Aorta (tissue), 5 donors: Measurements from ENCODE around the gene ETFBKMT. TPM values are rescaled to one million over a fixed set of nuclear protein-coding genes. Genes with fewer than 3 reads are reported as not detected.
"Not testable (repeated sequence)": the region's sequence is repeated elsewhere in the genome, so short reads cannot be mapped to it uniquely, and the experiment has no call there.

Experiments used
- ATAC-seq: fragments of 200-7000 bp; cut with Tn5 transposase; one replicate; pipeline ENCODE4 v1.9.1; 2022; ENCODE audit warnings: moderate library complexity; ENCODE audit not compliant: low FRiP score
- DNase-seq, 2 donors: peaks; one replicate each; pipeline ENCODE4 v3.0.0-alpha.2; 2020
- H3K27ac ChIP-seq, 2 donors: one replicate each; pipeline ENCODE4 v1.5.1; 2013; ENCODE audit warnings: low read length in 2 of 2, mild to moderate bottlenecking in 2 of 2, moderate library complexity in 2 of 2, control low read depth in 1 of 2, inconsistent platforms in 1 of 2, low read depth in 1 of 2
- H3K27me3 ChIP-seq, 2 donors: one replicate each; pipeline ENCODE4 v1.6.1; 2013; ENCODE audit warnings: control low read depth in 1 of 2, low read length in 1 of 2, mild to moderate bottlenecking in 1 of 2, moderate library complexity in 1 of 2; ENCODE audit not compliant: insufficient read depth in 2 of 2, control insufficient read depth in 1 of 2
- H3K36me3 ChIP-seq, 2 donors: one replicate each; pipeline ENCODE4 v1.6.1; 2013; ENCODE audit warnings: control low read depth in 1 of 2, low read length in 1 of 2, mild to moderate bottlenecking in 1 of 2; ENCODE audit not compliant: insufficient read depth in 2 of 2, control insufficient read depth in 1 of 2
- H3K4me1 ChIP-seq, 2 donors: one replicate each; pipeline ENCODE4 v1.6.1; 2013; ENCODE audit warnings: low read length in 2 of 2, control low read depth in 1 of 2, mild to moderate bottlenecking in 1 of 2, moderate library complexity in 1 of 2; ENCODE audit not compliant: insufficient read depth in 2 of 2, control insufficient read depth in 1 of 2
- H3K4me3 ChIP-seq, 2 donors: one replicate each; pipeline ENCODE4 v1.5.1; 2013; ENCODE audit warnings: low read length in 2 of 2, control low read depth in 1 of 2, mild to moderate bottlenecking in 1 of 2
- H3K9me3 ChIP-seq: one replicate; pipeline ENCODE4 v1.6.1; 2013; ENCODE audit warnings: mild to moderate bottlenecking, low read length; ENCODE audit not compliant: control insufficient read depth
- WGBS, 2 donors: extraction: QIAGEN DNeasy Blood & Tissue Kit; methylation state at CpG; one replicate each; pipeline ENCODE4 v1.1.7; 2013; 5-methylcytosine and 5-hydroxymethylcytosine counted together
- intact Hi-C, 2 donors: fragments of 100-400 bp; cut with DNase I; formaldehyde crosslinking; loops; one replicate each; pipeline versions ENCODE4 v1.14.2 to v1.15.0; 2022
- polyA plus RNA-seq, 2 donors: library from polyadenylated mRNA; stranded (reverse); fragments of 200-250 nt; gene quantifications; one replicate each; pipeline ENCODE4 v1.2.3, GENCODE V29; 2013
- total RNA-seq, 2 donors: library from RNA; stranded (reverse); fragmentation: NEBNext Ultra II Directional; extraction: Animal tissue kit (Norgen Biotek cat#: 25700); gene quantifications; one replicate each; pipeline ENCODE4 v1.2.1, GENCODE V29; 2021
- donor health status: healthy with polysubstance abuse.
- donor health status: Bipolar disorder and iron deficiency.
- donor health status: DM: no; HTN: no; CAD: no.
- donor health status: DM: no; HTN: no; CAD: no.
- donor health status: DM: yes; HTN: yes; CAD: no.

ETFBKMT gene
- total and polyA plus RNA-seq, 4 donors = 2.8 to 4.9 (median 2.9) TPM

- Histone ChIP-seq H3K27ac (no peak overlapping the region), H3K36me3 (peaks cover 0 to 4% of the 10 kb centered on the region in 2 donors), H3K9me3 (no peaks in the 10 kb centered on the region), H3K4me1 (no peaks in the 10 kb centered on the region), H3K4me3 (no peak overlapping the region), H3K27me3 (no peaks in the 10 kb centered on the region)
- intact Hi-C loops = no loop called here
- DNase-seq = no peak
- no peak for ATAC-seq
These were observed 42.6 kb downstream of the ETFBKMT start for GRCh38 chr12:31702047-31702446.

- intact Hi-C loops = no loop called here
- no peaks in the 10 kb centered on the region for H3K4me1 ChIP-seq
- 86 to 89% methylated on average over 2 of the region's 2 CpGs for WGBS, 2 donors
- DNase-seq (no peak), ATAC-seq (no peak)
- no peaks in the 10 kb centered on the region for H3K9me3 ChIP-seq
- no peak overlapping the region for H3K27ac ChIP-seq
- peaks cover 0 to 2% of the 10 kb centered on the region in 2 donors for H3K36me3 ChIP-seq
- no peaks in the 10 kb centered on the region for H3K27me3 ChIP-seq
- H3K4me3 ChIP-seq = no peak overlapping the region
These were observed 46.1 kb downstream of the ETFBKMT start for GRCh38 chr12:31705621-31706020.

- H3K36me3 ChIP-seq, H3K27ac ChIP-seq, H3K4me3 ChIP-seq, H3K27me3 ChIP-seq, H3K4me1 ChIP-seq, ATAC-seq, H3K9me3 ChIP-seq, DNase-seq, intact Hi-C loops: not testable (repeated sequence)
- WGBS, 2 donors = 94 to 95% methylated on average over 7 of the region's 7 CpGs
These were observed 48.6 kb downstream of the ETFBKMT start for GRCh38 chr12:31708118-31708517.

- Histone ChIP-seq H3K36me3 (peaks cover 2% of the 10 kb centered on the region in 2 donors), H3K27me3 (no peaks in the 10 kb centered on the region), H3K4me1 (no peaks in the 10 kb centered on the region), H3K9me3 (no peaks in the 10 kb centered on the region), H3K4me3 (no peak overlapping the region), H3K27ac (no peak overlapping the region)
- 69 to 81% methylated on average over 3 of the region's 3 CpGs for WGBS, 2 donors
- DNase-seq (no peak), ATAC-seq (no peak)
- intact Hi-C loops = no loop called here
These were observed 50.7 kb downstream of the ETFBKMT start for GRCh38 chr12:31710021-31710818.

GRCh38 chr12:31712877-31713276 is 53.4 kb downstream of the ETFBKMT start:
- DNase-seq = no peak
- ATAC-seq = no peak
- no peak overlapping the region for H3K27ac ChIP-seq
- intact Hi-C loops = no loop called here
- H3K4me1 ChIP-seq = no peaks in the 10 kb centered on the region
- H3K9me3 ChIP-seq = no peaks in the 10 kb centered on the region
- H3K4me3 ChIP-seq = no peak overlapping the region
- no peaks in the 10 kb centered on the region for H3K27me3 ChIP-seq
- H3K36me3 ChIP-seq = peaks cover 0 to 2% of the 10 kb centered on the region in 2 donors
- WGBS, 2 donors = 97 to 98% methylated on average over 5 of the region's 5 CpGs

GRCh38 chr12:31714406-31715271 is 55.2 kb downstream of the ETFBKMT start:
- Histone ChIP-seq H3K4me1 (no peaks in the 10 kb centered on the region), H3K9me3 (no peaks in the 10 kb centered on the region), H3K36me3 (peaks cover 0 to 2% of the 10 kb centered on the region in 2 donors), H3K27me3 (no peaks in the 10 kb centered on the region), H3K4me3 (no peak overlapping the region), H3K27ac (no peak overlapping the region)
- intact Hi-C loops = no loop called here
- DNase-seq (no peak), ATAC-seq (no peak)
- WGBS, 2 donors = 93 to 94% methylated on average over 3 of the region's 3 CpGs

GRCh38 chr12:31715283-31715825 is 55.9 kb downstream of the ETFBKMT start:
- H3K4me3 ChIP-seq = no peak overlapping the region
- H3K9me3 ChIP-seq = no peaks in the 10 kb centered on the region
- H3K36me3 ChIP-seq = peaks cover 0 to 2% of the 10 kb centered on the region in 2 donors
- 63 to 66% methylated on average over 5 of the region's 5 CpGs for WGBS, 2 donors
- DNase-seq = no peak
- H3K4me1 ChIP-seq = no peaks in the 10 kb centered on the region
- H3K27ac ChIP-seq = no peak overlapping the region
- intact Hi-C loops = no loop called here
- ATAC-seq = no peak
- H3K27me3 ChIP-seq = no peaks in the 10 kb centered on the region

GRCh38 chr12:31716998-31717397 is 57.5 kb downstream of the ETFBKMT start:
- H3K27ac ChIP-seq, H3K4me1 ChIP-seq, intact Hi-C loops, H3K4me3 ChIP-seq, H3K27me3 ChIP-seq, DNase-seq, H3K9me3 ChIP-seq, ATAC-seq, H3K36me3 ChIP-seq: not testable (repeated sequence)
- 98% methylated on average over 4 of the region's 4 CpGs for WGBS, 2 donors
